Measurements from ENCODE around the gene ABHD14A. TPM values are rescaled to one million over a fixed set of nuclear protein-coding genes. Genes with fewer than 3 reads are reported as not detected.
"Not testable (repeated sequence)": the region's sequence is repeated elsewhere in the genome, so short reads cannot be mapped to it uniquely, and the experiment has no call there.

Gene ABHD14A
- total RNA-seq, 1 experiment from 2014 or later = 3.8 TPM

DNA sequence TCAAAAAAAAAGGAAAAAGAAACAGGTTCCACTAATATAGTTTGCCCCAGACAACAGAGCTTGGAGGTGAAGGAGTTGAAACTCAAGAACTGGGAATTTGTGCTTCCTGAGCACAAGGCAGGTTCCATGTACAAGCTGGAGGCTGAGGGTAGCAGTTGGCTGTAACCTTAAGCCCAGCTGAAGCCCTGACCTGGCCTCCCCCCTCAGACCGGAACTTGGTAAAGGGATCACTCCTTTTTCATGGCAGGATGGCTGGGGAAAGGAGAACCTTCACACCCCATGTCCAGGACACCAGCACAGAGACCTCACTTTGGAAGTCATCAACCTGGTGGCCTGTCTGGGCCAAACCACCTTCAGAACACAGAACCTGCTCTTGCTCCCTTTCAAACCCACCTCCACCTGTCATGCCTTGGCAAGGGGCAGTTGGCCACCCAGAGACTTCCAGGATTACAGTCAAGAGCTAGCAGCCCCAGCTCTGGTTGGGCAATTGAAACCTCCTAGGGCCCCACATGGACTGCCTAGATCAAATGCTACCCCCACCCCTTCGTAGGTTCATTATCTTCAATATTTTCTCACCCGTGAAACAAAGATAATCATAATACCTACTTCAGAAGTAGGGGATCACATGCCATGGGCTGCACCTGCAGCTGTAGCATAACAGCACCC is 17.3 kb downstream of the ABHD14A start (continued):
- TF ChIP-seq ZNF263 (CRISPR knock-in tag; IDR thresholded peaks at IDR 0.05; ENCODE audit: low read depth) (no peak), ZNF423 (CRISPR knock-in tag; IDR thresholded peaks at IDR 0.05) (no peak), RELA (CRISPR knock-in tag; IDR thresholded peaks at IDR 0.05; ENCODE audit: borderline replicate concordance) (no peak), MLX (CRISPR knock-in tag; IDR thresholded peaks at IDR 0.05) (no peak), TEAD1 (CRISPR knock-in tag; IDR thresholded peaks at IDR 0.05) (no peak; the same call in 1 of the 2 replicates)
- TF ChIP-seq, protein P1, sequence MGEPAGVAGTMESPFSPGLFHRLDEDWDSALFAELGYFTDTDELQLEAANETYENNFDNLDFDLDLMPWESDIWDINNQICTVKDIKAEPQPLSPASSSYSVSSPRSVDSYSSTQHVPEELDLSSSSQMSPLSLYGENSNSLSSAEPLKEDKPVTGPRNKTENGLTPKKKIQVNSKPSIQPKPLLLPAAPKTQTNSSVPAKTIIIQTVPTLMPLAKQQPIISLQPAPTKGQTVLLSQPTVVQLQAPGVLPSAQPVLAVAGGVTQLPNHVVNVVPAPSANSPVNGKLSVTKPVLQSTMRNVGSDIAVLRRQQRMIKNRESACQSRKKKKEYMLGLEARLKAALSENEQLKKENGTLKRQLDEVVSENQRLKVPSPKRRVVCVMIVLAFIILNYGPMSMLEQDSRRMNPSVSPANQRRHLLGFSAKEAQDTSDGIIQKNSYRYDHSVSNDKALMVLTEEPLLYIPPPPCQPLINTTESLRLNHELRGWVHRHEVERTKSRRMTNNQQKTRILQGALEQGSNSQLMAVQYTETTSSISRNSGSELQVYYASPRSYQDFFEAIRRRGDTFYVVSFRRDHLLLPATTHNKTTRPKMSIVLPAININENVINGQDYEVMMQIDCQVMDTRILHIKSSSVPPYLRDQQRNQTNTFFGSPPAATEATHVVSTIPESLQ (CRISPR knock-in tag; IDR thresholded peaks at IDR 0.05) = no peak

DNA sequence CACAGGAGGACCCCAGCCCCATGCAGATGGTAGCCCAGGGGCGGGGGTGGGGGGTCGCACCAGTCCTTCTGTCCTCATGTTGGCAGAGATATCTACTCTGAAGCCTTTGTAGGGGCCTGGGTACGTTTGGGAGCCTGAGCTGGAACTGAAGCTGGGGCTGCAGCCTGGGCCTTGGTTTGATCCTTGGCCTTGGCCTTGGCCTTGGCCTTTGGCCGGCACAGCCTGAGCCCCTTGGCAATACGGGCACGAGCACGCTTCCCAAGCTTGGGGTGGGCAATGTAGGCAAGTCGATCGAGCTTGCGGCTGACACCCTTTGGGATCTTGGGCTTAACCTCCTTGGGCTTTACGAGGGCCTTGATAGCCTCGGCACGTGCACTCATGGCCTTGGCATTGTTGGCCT is 18.8 kb downstream of the ABHD14A start:
- DNase-seq (ENCODE audit: low spot score); H3K27me3 Mint-ChIP-seq (ENCODE audit: low read depth); H3K9me3 Mint-ChIP-seq; ATAC-seq; POLR2A ChIA-PET: not testable (repeated sequence)
- Mint-ChIP-seq H3K36me3 (peaks cover 46% of the 10 kb centered on the region), H3K4me1 (peaks cover 38% of the 10 kb centered on the region), H3K4me3 (peak overlapping the region; percentile 99), H3K27ac (peak overlapping the region; percentile 83)
- CTCF ChIA-PET = interaction anchor here (4.2 kb wide), 1 partner anchor 11 kb away, joined by 31 read pairs; the partner anchor contains the start of gene ACY1

DNA sequence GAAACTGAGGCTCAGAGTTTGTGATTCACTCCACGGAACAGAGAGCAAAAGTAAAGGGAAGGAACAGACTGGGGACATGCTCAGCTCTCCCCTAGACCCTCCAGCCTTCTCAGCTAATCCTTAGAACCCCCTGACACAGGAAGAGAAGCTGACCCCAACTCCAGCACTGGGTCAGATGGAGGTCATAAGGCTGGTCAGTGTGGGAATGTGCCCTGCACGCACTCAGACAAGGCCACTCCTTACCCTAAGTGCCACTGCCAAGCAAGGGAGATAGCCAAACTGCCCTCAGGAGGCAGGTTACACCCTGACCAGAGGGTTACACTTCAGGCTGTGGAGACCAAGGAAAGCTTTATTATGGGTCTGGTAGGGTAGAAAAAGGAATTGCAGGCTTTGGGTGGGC is 19.7 kb downstream of the ABHD14A start:
- Mint-ChIP-seq H3K27ac (peak overlapping the region; percentile 100), H3K4me1 (peaks cover 33% of the 10 kb centered on the region), H3K36me3 (peaks cover 46% of the 10 kb centered on the region), H3K27me3 (ENCODE audit: low read depth) (no peaks in the 10 kb centered on the region), H3K9me3 (0 out of 2 replicates have a peak, but pooled peaks cover 2% of the 10 kb centered on the region), H3K4me3 (peak overlapping the region; percentile 99)
- DNase-seq (ENCODE audit: low spot score) (no peak), ATAC-seq (no peak)
- no peak for TF ChIP-seq NFYB (CRISPR knock-in tag; conservative IDR thresholded peaks at IDR 0.05; ENCODE audit: low read depth)
- TF ChIP-seq SMAD3 (CRISPR knock-in tag; IDR thresholded peaks at IDR 0.05; ENCODE audit: borderline replicate concordance) = no peak
- ChIA-PET POLR2A (interaction anchor here (1.9 kb wide), 1 partner anchor 11 kb away, joined by 14 read pairs; the partner anchor contains the start of gene ACY1), CTCF (interaction anchor here (1.7 kb wide), 1 partner anchor 21 kb away, joined by 15 read pairs; the partner anchor contains the start of gene ABHD14B)

DNA sequence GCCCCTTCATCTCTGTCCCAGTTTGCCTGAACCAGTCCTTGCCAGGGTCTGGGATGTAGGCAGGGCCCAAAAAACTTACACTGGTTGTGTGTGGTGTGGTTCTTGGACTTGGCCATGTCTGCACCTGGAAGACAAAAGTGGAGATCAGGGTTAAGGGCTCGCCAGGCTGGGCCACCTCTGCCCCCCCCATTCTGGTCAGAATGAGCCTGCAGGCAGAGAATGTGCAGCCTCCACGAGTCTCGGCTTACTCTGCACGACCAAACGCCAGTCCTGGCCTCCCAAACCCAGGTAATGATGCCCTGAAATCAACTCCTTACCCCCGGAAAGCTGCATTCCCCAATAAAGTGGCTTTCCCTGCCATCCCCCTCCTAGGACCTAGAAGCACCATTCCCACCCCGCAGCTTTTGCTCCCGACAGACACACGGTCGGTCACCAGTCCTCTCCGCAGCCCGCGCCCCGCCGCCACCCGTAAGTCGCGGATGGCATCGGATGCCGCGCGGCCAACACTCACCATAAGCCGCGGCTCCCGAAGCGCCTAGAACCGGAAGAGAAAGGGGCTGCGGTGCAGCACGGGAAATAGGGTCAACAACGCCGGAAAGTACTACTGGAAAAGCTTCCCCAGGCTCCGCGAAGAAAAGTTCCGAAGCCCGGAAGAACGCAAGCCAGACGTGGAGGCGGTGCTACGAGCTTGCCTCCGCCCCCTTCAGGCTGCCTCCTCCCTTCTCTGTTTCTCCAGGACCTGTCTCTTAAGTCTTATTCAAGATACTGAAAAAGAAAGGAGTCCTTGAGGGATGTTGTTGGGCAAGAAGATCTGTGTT is 20.7 kb downstream of the ABHD14A start, which contains the start of gene RPL29:
RPL29 (minus strand) TSS at position 550 of the 818 bp plus-strand sequence; CDS start at position 116, 434 bp downstream.
- POLR2A ChIA-PET = interaction anchor here (0.5 to 1.9 kb wide), 16 partner anchors 8 to 430 kb away, joined by 3 to 14 read pairs (median 4); partner anchors contain the start of genes ABHD14B, ACY1, GPR62 and PCBP4
- peaks cover 33% of the 10 kb centered on the region for H3K4me1 Mint-ChIP-seq
- peaks cover 46% of the 10 kb centered on the region for H3K36me3 Mint-ChIP-seq
- ATAC-seq (peak; percentile 85), DNase-seq (ENCODE audit: low spot score) (peak; percentile 92)
- no peaks in the 10 kb centered on the region for H3K27me3 Mint-ChIP-seq (ENCODE audit: low read depth)
- peak within 1 kb of the TSS; percentile 100 for H3K27ac Mint-ChIP-seq
- H3K9me3 Mint-ChIP-seq = 0 out of 2 replicates have a peak, but pooled peaks cover 2% of the 10 kb centered on the region
- peak within 1 kb of the TSS; percentile 99 for H3K4me3 Mint-ChIP-seq
- CTCF ChIA-PET = interaction anchor here (0.7 to 1.7 kb wide), 17 partner anchors 9 to 451 kb away, joined by 3 to 27 read pairs (median 5); partner anchors contain the start of genes ABHD14A, ABHD14B, ACY1 and DUSP7
- TF ChIP-seq CREB1 (CRISPR knock-in tag; IDR thresholded peaks at IDR 0.05) (peak; percentile 67; the same call in 1 of the 2 replicates), NFYB (CRISPR knock-in tag; conservative IDR thresholded peaks at IDR 0.05; ENCODE audit: low read depth) (no peak), ARID4B (CRISPR knock-in tag; IDR thresholded peaks at IDR 0.05; ENCODE audit: borderline replicate concordance) (peak; percentile 94), E2F1 (CRISPR knock-in tag; IDR thresholded peaks at IDR 0.05) (0 out of 2 replicates have a peak, but pooled peaks have one; percentile 42), TEAD4 (CRISPR knock-in tag; IDR thresholded peaks at IDR 0.05) (no peak), ETV6 (CRISPR knock-in tag; IDR thresholded peaks at IDR 0.05) (peak; percentile 87; the same call in 1 of the 2 replicates), ZNF396 (CRISPR knock-in tag; IDR thresholded peaks at IDR 0.05; ENCODE audit: borderline replicate concordance) (no peak), PRRX2 (CRISPR knock-in tag; IDR thresholded peaks at IDR 0.05) (no peak), FOXK1 (CRISPR knock-in tag; IDR thresholded peaks at IDR 0.05) (peak; percentile 91)
- TF ChIP-seq, protein P2, sequence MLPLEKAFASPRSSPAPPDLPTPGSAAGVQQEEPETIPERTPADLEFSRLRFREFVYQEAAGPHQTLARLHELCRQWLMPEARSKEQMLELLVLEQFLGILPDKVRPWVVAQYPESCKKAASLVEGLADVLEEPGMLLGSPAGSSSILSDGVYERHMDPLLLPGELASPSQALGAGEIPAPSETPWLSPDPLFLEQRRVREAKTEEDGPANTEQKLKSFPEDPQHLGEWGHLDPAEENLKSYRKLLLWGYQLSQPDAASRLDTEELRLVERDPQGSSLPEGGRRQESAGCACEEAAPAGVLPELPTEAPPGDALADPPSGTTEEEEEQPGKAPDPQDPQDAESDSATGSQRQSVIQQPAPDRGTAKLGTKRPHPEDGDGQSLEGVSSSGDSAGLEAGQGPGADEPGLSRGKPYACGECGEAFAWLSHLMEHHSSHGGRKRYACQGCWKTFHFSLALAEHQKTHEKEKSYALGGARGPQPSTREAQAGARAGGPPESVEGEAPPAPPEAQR (CRISPR knock-in tag; IDR thresholded peaks at IDR 0.05) = no peak
